CD14-positive monocyte (primary cell): ENCODE measurements around the gene ARHGAP12. TPM values are rescaled to one million over a fixed set of nuclear protein-coding genes. Genes with fewer than 3 reads are reported as not detected.

Experiments
- DNase-seq, 3 donors: peaks; one replicate each; pipeline ENCODE4 v3.0.0-alpha.2; 2011 to 2022
- H2AFZ ChIP-seq: 2 replicates; pipeline ENCODE4 v1.6.0; 2012; ENCODE audit warnings: mild to moderate bottlenecking, low read depth, low read length, inconsistent platforms; ENCODE audit not compliant: insufficient read depth, poor library complexity, severe bottlenecking
- H3K27ac ChIP-seq, 2 donors: 1 replicate in 1 of 2; 2 replicates in 1 of 2; pipeline ENCODE4 v1.5.1; 2012 to 2013; ENCODE audit warnings: low read length in 2 of 2, control low read depth in 1 of 2, inconsistent platforms in 1 of 2, low read depth in 1 of 2, mild to moderate bottlenecking in 1 of 2
- H3K27me3 ChIP-seq, 2 donors: one replicate each; pipeline versions ENCODE4 v1.6.0 to v1.6.1; 2011 to 2013; ENCODE audit warnings: low read length in 2 of 2; ENCODE audit not compliant: control insufficient read depth in 2 of 2, insufficient read depth in 2 of 2
- H3K36me3 ChIP-seq, 2 donors: replicated peaks in 1 of 2; 1 replicate in 1 of 2; 2 replicates in 1 of 2; pipeline versions ENCODE4 v1.5.1 to v1.6.1; 2012 to 2013; ENCODE audit warnings: low read length in 2 of 2, control low read depth in 1 of 2, inconsistent platforms in 1 of 2, mild to moderate bottlenecking in 1 of 2; ENCODE audit not compliant: insufficient read depth in 2 of 2, control insufficient read depth in 1 of 2
- H3K4me1 ChIP-seq, 2 donors: 1 replicate in 1 of 2; 2 replicates in 1 of 2; pipeline versions ENCODE4 v1.5.1 to v1.6.1; 2012 to 2013; ENCODE audit warnings: low read length in 2 of 2, control low read depth in 1 of 2, inconsistent platforms in 1 of 2, mild to moderate bottlenecking in 1 of 2, moderate library complexity in 1 of 2; ENCODE audit not compliant: insufficient read depth in 2 of 2, control insufficient read depth in 1 of 2
- H3K4me2 ChIP-seq: replicated peaks from 2 replicates; pipeline ENCODE3; 2012; ENCODE audit warnings: low read length, moderate library complexity, mild to moderate bottlenecking; ENCODE audit not compliant: poor library complexity, severe bottlenecking; ENCODE audit errors: extremely low read depth
- H3K4me3 ChIP-seq, 3 experiments: fragments of 200-600 bp in 1 of 3; sonication (generic) in 1 of 3; replicated peaks in 1 of 3; 1 replicate in 2 of 3; 2 replicates in 1 of 3; pipeline ENCODE4 v1.5.1; 2011 to 2013; ENCODE audit warnings: low read length in 3 of 3, mild to moderate bottlenecking in 3 of 3, control low read depth in 2 of 3, low read depth in 2 of 3, inconsistent platforms in 1 of 3, moderate library complexity in 1 of 3
- H3K79me2 ChIP-seq: 2 replicates; pipeline ENCODE4 v1.6.0; 2012; ENCODE audit warnings: mild to moderate bottlenecking, control low read depth, inconsistent platforms, low read length, moderate library complexity; ENCODE audit not compliant: insufficient read depth
- H3K9ac ChIP-seq: 2 replicates; pipeline ENCODE4 v1.6.0; 2017; ENCODE audit warnings: low read length, mild to moderate bottlenecking; ENCODE audit not compliant: insufficient read depth, poor library complexity, severe bottlenecking
- H3K9me3 ChIP-seq, 2 donors: replicated peaks in 1 of 2; 1 replicate in 1 of 2; 2 replicates in 1 of 2; pipeline versions ENCODE4 v1.5.1 to v1.6.1; 2012 to 2013; ENCODE audit warnings: low read length in 2 of 2, control low read depth in 1 of 2; ENCODE audit not compliant: control insufficient read depth in 1 of 2, insufficient read depth in 1 of 2
- H4K20me1 ChIP-seq: 2 replicates; pipeline ENCODE4 v1.6.0; 2012; ENCODE audit warnings: mild to moderate bottlenecking, low read length, control low read depth, moderate library complexity; ENCODE audit not compliant: insufficient read depth
- H3K27ac Mint-ChIP-seq, 7 donors: one replicate each; pipeline ENCODE4 v1.8.0; 2020; ENCODE audit warnings: mild to moderate bottlenecking in 7 of 7, mixed read lengths in 7 of 7, moderate library complexity in 6 of 7, inconsistent platforms in 2 of 7
- H3K27me3 Mint-ChIP-seq, 3 donors: one replicate each; pipeline ENCODE4 v1.8.0; 2021 to 2022; ENCODE audit warnings: low read depth in 3 of 3, mild to moderate bottlenecking in 3 of 3, mixed read lengths in 3 of 3, moderate library complexity in 3 of 3, inconsistent platforms in 1 of 3
- H3K36me3 Mint-ChIP-seq, 2 donors: one replicate each; pipeline ENCODE4 v1.8.0; 2020; ENCODE audit warnings: mixed read lengths in 2 of 2, inconsistent platforms in 1 of 2, mild to moderate bottlenecking in 1 of 2
- H3K4me1 Mint-ChIP-seq: one replicate; pipeline ENCODE4 v1.8.0; 2020; ENCODE audit warnings: mild to moderate bottlenecking, mixed read lengths
- H3K4me3 Mint-ChIP-seq, 2 donors: one replicate each; pipeline ENCODE4 v1.8.0; 2020; ENCODE audit warnings: mild to moderate bottlenecking in 2 of 2, mixed read lengths in 2 of 2, moderate library complexity in 1 of 2
- H3K9me3 Mint-ChIP-seq, 7 donors: one replicate each; pipeline ENCODE4 v1.8.0; 2020 to 2022; ENCODE audit warnings: mixed read lengths in 7 of 7, mild to moderate bottlenecking in 6 of 7, moderate library complexity in 6 of 7, inconsistent platforms in 2 of 7
- WGBS: methylation state at CpG from one replicate; pipeline ENCODE4 v1.1.5; 2013; ENCODE audit warnings: missing lambda C conversion rate; ENCODE audit not compliant: insufficient coverage; 5-methylcytosine and 5-hydroxymethylcytosine counted together
- intact Hi-C, 2 donors: fragments of 100-400 bp; cut with micrococcal nuclease; formaldehyde crosslinking; loops; one replicate each; pipeline versions ENCODE4 v1.15.0 to v1.15.1; 2023
- polyA plus RNA-seq, 3 donors: library from polyadenylated mRNA; depleted of rRNA in 1 of 3; unstranded in 2 of 3; stranded (reverse) in 1 of 3; fragments of 300-500 nt in 2 of 3; fragments of >200 nt in 1 of 3; fragmentation: Illumina TruSeq in 2 of 3; gene quantifications; 1 replicate in 2 of 3; 2 replicates in 1 of 3; pipeline ENCODE4 v1.2.3, GENCODE V29; 2012 to 2021
- TF ChIP-seq, protein P1 (sequence below): fragments of 200-600 bp; IDR thresholded peaks from one replicate; pipeline ENCODE4 v1.8.0; 2022; ENCODE audit warnings: antibody characterized with exemption, mild to moderate bottlenecking

The ARHGAP12 gene
- polyA plus RNA-seq, 3 donors, result 3.2 to 15.5 (median 4.7) TPM

DNA sequence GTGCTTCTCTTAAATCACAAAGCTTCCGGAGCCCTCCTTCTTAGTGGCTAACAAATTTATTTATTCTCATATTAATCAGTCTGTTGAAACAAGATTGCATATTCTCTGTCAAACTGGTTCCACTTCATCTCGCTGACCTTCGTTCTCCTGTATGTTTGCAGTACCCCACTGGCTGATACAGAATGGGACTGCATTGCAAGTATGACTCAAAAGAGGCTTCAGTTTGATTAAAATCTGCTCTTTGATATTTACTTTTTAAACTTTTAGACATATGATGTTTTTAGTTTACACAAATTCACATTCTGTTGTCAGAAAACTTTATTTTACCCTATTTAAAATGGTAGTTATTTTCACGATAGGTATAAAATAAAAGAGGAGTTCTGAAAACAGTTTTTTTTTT is 14.3 kb upstream of the ARHGAP12 start:
- no CpG with 5 or more reads among the region's 4 CpGs for WGBS
- peaks cover 23 to 36% of the 10 kb centered on the region in 2 donors for H3K4me1 ChIP-seq
- no peaks in the 10 kb centered on the region for H4K20me1 ChIP-seq
- H3K27me3 ChIP-seq, result no peaks in the 10 kb centered on the region
- TF ChIP-seq, protein P1, sequence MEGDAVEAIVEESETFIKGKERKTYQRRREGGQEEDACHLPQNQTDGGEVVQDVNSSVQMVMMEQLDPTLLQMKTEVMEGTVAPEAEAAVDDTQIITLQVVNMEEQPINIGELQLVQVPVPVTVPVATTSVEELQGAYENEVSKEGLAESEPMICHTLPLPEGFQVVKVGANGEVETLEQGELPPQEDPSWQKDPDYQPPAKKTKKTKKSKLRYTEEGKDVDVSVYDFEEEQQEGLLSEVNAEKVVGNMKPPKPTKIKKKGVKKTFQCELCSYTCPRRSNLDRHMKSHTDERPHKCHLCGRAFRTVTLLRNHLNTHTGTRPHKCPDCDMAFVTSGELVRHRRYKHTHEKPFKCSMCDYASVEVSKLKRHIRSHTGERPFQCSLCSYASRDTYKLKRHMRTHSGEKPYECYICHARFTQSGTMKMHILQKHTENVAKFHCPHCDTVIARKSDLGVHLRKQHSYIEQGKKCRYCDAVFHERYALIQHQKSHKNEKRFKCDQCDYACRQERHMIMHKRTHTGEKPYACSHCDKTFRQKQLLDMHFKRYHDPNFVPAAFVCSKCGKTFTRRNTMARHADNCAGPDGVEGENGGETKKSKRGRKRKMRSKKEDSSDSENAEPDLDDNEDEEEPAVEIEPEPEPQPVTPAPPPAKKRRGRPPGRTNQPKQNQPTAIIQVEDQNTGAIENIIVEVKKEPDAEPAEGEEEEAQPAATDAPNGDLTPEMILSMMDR, result no peak
- no peaks in the 10 kb centered on the region for H3K36me3 ChIP-seq
- Mint-ChIP-seq H3K27me3 (peaks cover 0 to 4% (median 0%) of the 10 kb centered on the region in 3 donors), H3K9me3 (no peaks in the 10 kb centered on the region), H3K4me3 (no peak overlapping the region), H3K27ac (no peak overlapping the region), H3K36me3 (no peaks in the 10 kb centered on the region), H3K4me1 (peaks cover 30% of the 10 kb centered on the region)
- intact Hi-C loops, result no loop called here
- no peak overlapping the region for H3K27ac ChIP-seq
- no peak for DNase-seq
- H2AFZ ChIP-seq, result no peak overlapping the region
- H3K79me2 ChIP-seq, result no peaks in the 10 kb centered on the region
- no peak overlapping the region for H3K9ac ChIP-seq
- no peak overlapping the region for H3K4me2 ChIP-seq
- H3K9me3 ChIP-seq, result no peaks in the 10 kb centered on the region
- H3K4me3 ChIP-seq, result no peak overlapping the region

DNA sequence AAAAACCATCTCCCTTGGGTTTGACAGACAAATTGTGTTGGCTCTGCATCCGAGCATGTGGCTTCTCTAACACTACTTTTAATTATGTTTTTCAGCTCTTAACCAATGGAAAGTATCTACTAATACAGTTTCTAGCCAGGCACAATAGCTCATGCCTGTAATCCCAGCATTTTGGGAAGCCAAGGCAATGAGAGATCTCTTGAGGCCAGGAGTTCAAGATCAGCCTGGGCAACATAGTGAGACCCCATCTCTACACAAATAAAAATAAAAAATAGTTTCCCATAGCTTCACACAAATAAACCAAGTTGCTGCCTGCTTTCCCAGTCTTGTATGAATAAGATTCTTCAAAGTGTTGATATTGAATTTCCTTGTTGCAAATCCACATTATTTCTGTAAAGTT is 13.8 kb upstream of the ARHGAP12 start:
- intact Hi-C loops, result no loop called here
- no peak overlapping the region for H3K9ac ChIP-seq
- no CpG with 5 or more reads among the region's 1 CpG for WGBS
- Mint-ChIP-seq H3K27ac (no peak overlapping the region), H3K4me3 (no peak overlapping the region), H3K9me3 (no peaks in the 10 kb centered on the region), H3K27me3 (peaks cover 0 to 5% (median 0%) of the 10 kb centered on the region in 3 donors), H3K36me3 (no peaks in the 10 kb centered on the region), H3K4me1 (peaks cover 25% of the 10 kb centered on the region)
- H4K20me1 ChIP-seq, result no peaks in the 10 kb centered on the region
- no peaks in the 10 kb centered on the region for H3K79me2 ChIP-seq
- H2AFZ ChIP-seq, result no peak overlapping the region
- TF ChIP-seq, protein P1, result no peak
- no peak overlapping the region for H3K4me3 ChIP-seq
- no peaks in the 10 kb centered on the region for H3K36me3 ChIP-seq
- no peaks in the 10 kb centered on the region for H3K27me3 ChIP-seq
- no peak overlapping the region for H3K4me2 ChIP-seq
- H3K27ac ChIP-seq, result no peak overlapping the region
- peaks cover 18 to 32% of the 10 kb centered on the region in 2 donors for H3K4me1 ChIP-seq
- no peak for DNase-seq
- no peaks in the 10 kb centered on the region for H3K9me3 ChIP-seq
